IMR-90 (cell line): ENCODE results near the gene SGCA. TPM values are rescaled to one million over a fixed set of nuclear protein-coding genes. Genes with fewer than 3 reads are reported as not detected.

Experiments used
- ATAC-seq: fragments of 200-7000 bp; cut with Tn5 transposase; 2 replicates; pipeline ENCODE4 v1.9.1; 2020; ENCODE audit warnings: low read depth, mild to moderate bottlenecking, moderate library complexity
- BruUV-seq: library from RNA; stranded (reverse); fragments of 400-500 nt; replicated peaks from 2 replicates; lab custom pipeline; 2021; lab: Mats Ljungman, UMichigan
- CTCF ChIA-PET: fragments of 300-600 bp; formaldehyde crosslinking; extraction: SDS; loops from one replicate; lab custom pipeline; 2021; ENCODE audit warnings: antibody characterized with exemption; lab: Yijun Ruan, JAX
- POLR2A ChIA-PET: fragments of 300-600 bp; sonication (Branson Sonifier 250); formaldehyde crosslinking; loops from one replicate; lab custom pipeline; 2022; ENCODE audit warnings: antibody characterized with exemption; ENCODE audit not compliant: unreplicated experiment; lab: Charles Lee
- DNase-seq: peaks from one replicate; pipeline ENCODE4 v3.0.0; 2013
- H2AFZ ChIP-seq: replicated peaks from 2 replicates; pipeline ENCODE3; 2013; ENCODE audit warnings: low read length, mild to moderate bottlenecking; ENCODE audit not compliant: poor library complexity
- H2AK5ac ChIP-seq: 2 replicates; pipeline ENCODE4 v1.6.1; 2013; ENCODE audit warnings: low read depth, low read length, inconsistent platforms
- H2AK9ac ChIP-seq: replicated peaks from 2 replicates; pipeline ENCODE3; 2013; ENCODE audit warnings: mild to moderate bottlenecking, low read depth, low read length, moderate library complexity; ENCODE audit not compliant: poor library complexity
- H2BK120ac ChIP-seq: 2 replicates; pipeline ENCODE4 v1.6.1; 2013; ENCODE audit warnings: low read depth, low read length, inconsistent platforms
- H2BK15ac ChIP-seq: 3 replicates; pipeline ENCODE4 v1.6.1; 2013; ENCODE audit warnings: low read depth, low read length, inconsistent platforms
- H2BK20ac ChIP-seq: 2 replicates; pipeline ENCODE4 v1.6.1; 2013; ENCODE audit warnings: low read depth, mild to moderate bottlenecking, inconsistent platforms, low read length, moderate library complexity
- H2BK5ac ChIP-seq: 2 replicates; pipeline ENCODE4 v1.6.1; 2013; ENCODE audit warnings: mild to moderate bottlenecking, low read depth, low read length, inconsistent platforms; ENCODE audit not compliant: poor library complexity, severe bottlenecking
- H3K14ac ChIP-seq: replicated peaks from 2 replicates; pipeline ENCODE4 v1.6.1; 2013; ENCODE audit warnings: low read depth, low read length, inconsistent platforms
- H3K18ac ChIP-seq: 2 replicates; pipeline ENCODE4 v1.6.1; 2013; ENCODE audit warnings: low read depth, low read length, control low read depth
- H3K23ac ChIP-seq: 2 replicates; pipeline ENCODE4 v1.6.1; 2013; ENCODE audit warnings: low read depth, low read length, inconsistent platforms
- H3K27ac ChIP-seq: 2 replicates; pipeline ENCODE4 v1.5.1; 2013; ENCODE audit warnings: mild to moderate bottlenecking, control low read depth, low read length; ENCODE audit not compliant: insufficient read depth
- H3K27me3 ChIP-seq: 2 replicates; pipeline ENCODE4 v1.6.1; 2013; ENCODE audit warnings: low read length; ENCODE audit not compliant: control insufficient read depth, insufficient read depth
- H3K36me3 ChIP-seq: 2 replicates; pipeline ENCODE4 v1.6.1; 2013; ENCODE audit warnings: low read length, mixed read lengths; ENCODE audit not compliant: control insufficient read depth, insufficient read depth
- H3K4ac ChIP-seq: 2 replicates; pipeline ENCODE4 v1.6.1; 2013; ENCODE audit warnings: low read depth, low read length, inconsistent platforms
- H3K4me1 ChIP-seq: 2 replicates; pipeline ENCODE4 v1.6.1; 2013; ENCODE audit warnings: low read length, mixed read lengths; ENCODE audit not compliant: control insufficient read depth, insufficient read depth
- H3K4me2 ChIP-seq: 2 replicates; pipeline ENCODE4 v1.6.1; 2013; ENCODE audit warnings: low read depth, mild to moderate bottlenecking, control low read depth, low read length, moderate library complexity
- H3K4me3 ChIP-seq: 2 replicates; pipeline ENCODE4 v1.5.1; 2013; ENCODE audit warnings: low read depth, mild to moderate bottlenecking, control low read depth, low read length, moderate library complexity; ENCODE audit not compliant: insufficient read depth
- H3K56ac ChIP-seq: 2 replicates; pipeline ENCODE4 v1.6.1; 2013; ENCODE audit warnings: low read length, inconsistent platforms; ENCODE audit not compliant: insufficient read depth; ENCODE audit errors: extremely low read depth
- H3K79me1 ChIP-seq, 2 experiments: 2 replicates each; pipeline ENCODE4 v1.6.1; 2013; ENCODE audit warnings: low read length in 2 of 2, inconsistent platforms in 1 of 2, low read depth in 1 of 2
- H3K9ac ChIP-seq: 2 replicates; pipeline ENCODE4 v1.6.1; 2013; ENCODE audit warnings: low read depth, low read length, control low read depth
- H3K9me1 ChIP-seq: 2 replicates; pipeline ENCODE4 v1.6.1; 2013; ENCODE audit warnings: low read length, inconsistent platforms; ENCODE audit not compliant: insufficient read depth
- H3K9me3 ChIP-seq: 2 replicates; pipeline ENCODE4 v1.6.1; 2013; ENCODE audit warnings: low read length; ENCODE audit not compliant: control insufficient read depth, insufficient read depth
- H4K20me1 ChIP-seq: 2 replicates; pipeline ENCODE4 v1.6.1; 2013; ENCODE audit warnings: low read length, inconsistent platforms; ENCODE audit not compliant: insufficient read depth
- H4K5ac ChIP-seq: 2 replicates; pipeline ENCODE4 v1.6.1; 2013; ENCODE audit warnings: mild to moderate bottlenecking, low read depth, low read length, control low read depth
- H4K8ac ChIP-seq, 2 experiments: 2 replicates each; pipeline ENCODE4 v1.6.1; 2013; ENCODE audit warnings: low read depth in 2 of 2, low read length in 2 of 2, control low read depth in 1 of 2, inconsistent platforms in 1 of 2
- H4K91ac ChIP-seq: 2 replicates; pipeline ENCODE4 v1.6.1; 2013; ENCODE audit warnings: low read depth, low read length, inconsistent platforms; ENCODE audit not compliant: insufficient read depth
- BHLHE40 ChIP-seq: fragments of 150-350 bp; IDR thresholded peaks from 2 replicates; pipeline ENCODE4 v1.6.1; 2016; ENCODE audit warnings: mild to moderate bottlenecking, low read depth, low read length
- POLR2A ChIP-seq: IDR thresholded peaks from 2 replicates; pipeline ENCODE4 v1.6.1; 2012; ENCODE audit warnings: mild to moderate bottlenecking, low read depth, low read length
- WGBS, 2 experiments: methylation state at CpG; one replicate each; pipeline versions ENCODE4 v1.1.5 to v1.1.7; 2013; ENCODE audit warnings: missing lambda C conversion rate in 2 of 2; ENCODE audit not compliant: insufficient read length in 1 of 2; ENCODE audit errors: extremely low coverage in 2 of 2; 5-methylcytosine and 5-hydroxymethylcytosine counted together
- dilution Hi-C: fragments of 300-500 bp; cut with HindIII; formaldehyde crosslinking; loops from one replicate; pipeline ENCODE4 v1.14.3; 2018; ENCODE audit warnings: low sequenced_read_pairs; ENCODE audit not compliant: unreplicated experiment
- in situ Hi-C: fragments of 300-500 bp; cut with MboI; formaldehyde crosslinking; loops from 3 replicates; pipeline ENCODE4 v1.14.3; 2019; ENCODE audit warnings: low sequenced_read_pairs, inconsistent platforms, mixed read lengths
- intact Hi-C: fragments of 100-400 bp; cut with micrococcal nuclease; formaldehyde crosslinking; loops from 2 replicates; pipeline ENCODE4 v1.10.0; 2022
- polyA plus RNA-seq, 3 experiments: library from polyadenylated mRNA; depleted of rRNA; stranded (reverse); fragments of >200 nt; gene quantifications; 2 replicates each; pipeline ENCODE4 v1.2.3, GENCODE V29; 2012; ENCODE audit warnings: low replicate concordance in 1 of 3
- total RNA-seq: library from RNA; depleted of rRNA; stranded (reverse); fragments of >200 nt; gene quantifications from 2 replicates; pipeline ENCODE4 v1.2.3, GENCODE V29; 2012

Gene SGCA
- total and polyA plus RNA-seq, 2 of the 4 experiments (the other 2 are of a cell fraction) = 0.19 TPM; not detected in 1

DNA sequence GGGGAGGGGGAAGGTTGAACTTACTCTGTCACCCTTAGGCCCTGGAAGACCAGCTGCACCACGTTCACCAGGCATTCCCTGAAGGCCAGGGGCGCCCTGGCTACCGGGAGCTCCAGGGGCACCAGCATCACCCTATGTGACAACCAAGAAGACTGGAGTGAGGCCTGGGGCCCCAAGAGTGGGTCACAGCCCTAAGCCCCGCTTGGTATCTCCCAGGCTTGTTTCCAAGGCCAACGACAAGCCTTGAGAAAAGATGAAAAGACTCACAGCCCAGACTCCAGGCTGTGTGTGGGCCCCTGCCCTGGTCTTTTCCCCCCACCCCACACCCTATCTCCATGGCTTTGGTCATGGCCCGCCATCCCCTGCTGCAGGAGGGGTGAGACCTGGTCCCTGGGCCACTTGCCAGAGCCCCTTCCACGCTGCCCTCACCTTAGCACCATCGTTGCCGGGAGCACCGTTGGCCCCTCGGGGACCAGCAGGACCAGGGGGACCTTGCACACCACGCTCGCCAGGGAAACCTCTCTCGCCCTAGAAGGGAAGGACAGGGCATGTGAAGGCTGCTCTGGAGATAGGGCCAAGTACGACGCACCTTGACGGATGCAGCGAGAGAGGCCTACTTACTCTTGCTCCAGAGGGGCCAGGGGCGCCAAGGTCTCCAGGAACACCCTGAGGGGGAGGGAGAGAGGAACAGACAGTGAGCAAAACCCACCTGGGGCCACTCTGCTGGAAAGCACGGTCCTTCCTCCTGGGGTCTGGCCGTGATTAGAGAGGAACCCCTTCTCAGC, 25.7 kb downstream of the SGCA start:
- ATAC-seq = no peak; the same call in none of the 2 replicates
- peaks cover 94% of the 10 kb centered on the region for H4K20me1 ChIP-seq
- intact Hi-C loops = no loop called here

More for the DNA sequence above, 25.7 kb downstream of the SGCA start:
- Histone ChIP-seq H4K91ac (peak overlapping the region; percentile 83), H3K4me3 (no peak overlapping the region), H3K27me3 (no peaks in the 10 kb centered on the region), H2BK5ac (peak overlapping the region; percentile 99), H2AK9ac (peak overlapping the region; percentile 86), H3K79me1 (peaks cover 7 to 95% of the 10 kb centered on the region in 2 experiments; a peak in 3 of 4 replicates), H2BK15ac (peak overlapping the region; percentile 30; the same call in 1 of the 3 replicates), H4K8ac (peak overlapping the region; percentile 65 to 86), H3K4me2 (no peak overlapping the region), H3K27ac (peak overlapping the region; percentile 99), H3K18ac (peak overlapping the region; percentile 93), H3K9me3 (no peaks in the 10 kb centered on the region), H2BK20ac (0 out of 2 replicates have a peak overlapping the region, but pooled peaks have one; percentile 0), H2AK5ac (peak overlapping the region; percentile 93), H2BK120ac (peak overlapping the region; percentile 72), H3K23ac (peak overlapping the region; percentile 91), H3K4ac (peak overlapping the region; percentile 100), H3K56ac (peak overlapping the region; percentile 88), H3K4me1 (peaks cover 45% of the 10 kb centered on the region), H3K36me3 (peaks cover 99% of the 10 kb centered on the region), H3K14ac (peak overlapping the region; percentile 91), H3K9ac (peak overlapping the region; percentile 58), H4K5ac (peak overlapping the region; percentile 83), H2AFZ (peak overlapping the region; percentile 66), H3K9me1 (no peaks in the 10 kb centered on the region; the same call in 1 of the 2 replicates)
- dilution Hi-C loops (no loop called here), in situ Hi-C loops (no loop called here)
- peak; percentile 68 for DNase-seq
- POLR2A ChIA-PET = interaction anchor here (0.5 to 3.6 kb wide), 4 partner anchors 9 to 97 kb away, joined by 3 to 17 read pairs (median 3); partner anchors contain the start of gene COL1A1
- CTCF ChIA-PET = no interaction called here
- TF ChIP-seq BHLHE40 (no peak), POLR2A (0 out of 2 replicates have a peak, but pooled peaks have one; percentile 37)
- BruUV-seq = no TSS peak
- 57% methylated on average over 2 of the region's 21 CpGs; no CpG with 5 or more reads in 1 of the 2 experiments for WGBS, 2 experiments
